ENCODE data around the gene ASGR2. TPM values are rescaled to one million over a fixed set of nuclear protein-coding genes. Genes with fewer than 3 reads are reported as not detected.

Gene ASGR2
- polyA plus RNA-seq, 1 of the 3 experiments (the other 2 are of a cell fraction): not detected

DNA sequence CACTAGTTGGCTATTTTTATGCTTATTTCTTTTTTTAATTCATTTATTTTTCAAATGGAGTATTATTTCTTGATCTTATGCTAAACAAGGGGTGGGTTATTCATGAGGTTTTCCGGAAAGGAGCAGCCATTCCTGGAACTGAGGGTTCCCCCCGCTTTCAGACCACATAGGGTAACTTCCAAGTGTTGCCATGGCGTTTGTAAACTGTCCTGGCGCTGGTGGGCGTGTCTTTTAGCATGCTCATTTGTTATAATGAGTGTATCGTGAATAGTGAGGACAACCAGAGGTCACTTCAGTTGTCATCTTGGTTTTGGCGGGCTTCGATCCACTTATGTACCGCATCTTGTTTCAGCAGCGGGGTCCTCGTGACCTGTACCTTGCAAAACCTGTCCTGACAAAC is 29.6 kb upstream of the ASGR2 start:
- no peaks in the 10 kb centered on the region for H3F3A ChIP-seq (replicated peaks; ENCODE audit: insufficient read depth)
- ChIA-PET CTCF (interaction anchor here (1.0 to 17.9 kb wide), 3 partner anchors 8 to 94 kb away, joined by 3 to 502 read pairs (median 8); partner anchors contain the start of gene SLC16A11), POLR2A (no interaction called here)
- no peaks in the 10 kb centered on the region for H3K9me2 ChIP-seq
- H3K27me3 ChIP-seq (ENCODE audit: insufficient read depth): peaks cover 82% of the 10 kb centered on the region
- no peak overlapping the region for H3K4me3 ChIP-seq (ENCODE audit: low read depth in 2 of 2, low read length in 1 of 2)
- no peak overlapping the region for H3K27ac ChIP-seq (ENCODE audit: low read depth in 2 of 2, low read length in 1 of 2)
- no peak overlapping the region for H3K4me2 ChIP-seq
- 42% methylated on average over 11 of the region's 11 CpGs for WGBS (ENCODE audit: low lambda C conversion rate)
- DNase-seq: no peak
- no peaks in the 10 kb centered on the region for H3K36me3 ChIP-seq (replicated peaks in 1 of 2; ENCODE audit: control insufficient read depth in 1 of 2, insufficient read depth in 2 of 2, low read length in 1 of 2)
- no peak for TF ChIP-seq JUND (IDR thresholded peaks at IDR 0.05)
- no peak for TF ChIP-seq RXRA (IDR thresholded peaks at IDR 0.05; ENCODE audit: borderline replicate concordance, low read depth)
- TF ChIP-seq MXI1 (IDR thresholded peaks at IDR 0.05; ENCODE audit: low read depth, low read length): no peak
- no peak for TF ChIP-seq TCF12 (IDR thresholded peaks at IDR 0.05)
- TF ChIP-seq, protein P1, sequence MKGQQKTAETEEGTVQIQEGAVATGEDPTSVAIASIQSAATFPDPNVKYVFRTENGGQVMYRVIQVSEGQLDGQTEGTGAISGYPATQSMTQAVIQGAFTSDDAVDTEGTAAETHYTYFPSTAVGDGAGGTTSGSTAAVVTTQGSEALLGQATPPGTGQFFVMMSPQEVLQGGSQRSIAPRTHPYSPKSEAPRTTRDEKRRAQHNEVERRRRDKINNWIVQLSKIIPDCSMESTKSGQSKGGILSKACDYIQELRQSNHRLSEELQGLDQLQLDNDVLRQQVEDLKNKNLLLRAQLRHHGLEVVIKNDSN (IDR thresholded peaks at IDR 0.05; ENCODE audit: borderline replicate concordance, low read depth): no peak
- no peak for TF ChIP-seq SMC3 (IDR thresholded peaks at IDR 0.05; ENCODE audit: low read depth, low read length)
- no peak for TF ChIP-seq POLR2AphosphoS5 (IDR thresholded peaks at IDR 0.05; ENCODE audit: low read depth, low read length)
- TF ChIP-seq TEAD4 (IDR thresholded peaks at IDR 0.05; ENCODE audit: borderline replicate concordance, insufficient read depth): no peak
- TF ChIP-seq, protein P2, sequence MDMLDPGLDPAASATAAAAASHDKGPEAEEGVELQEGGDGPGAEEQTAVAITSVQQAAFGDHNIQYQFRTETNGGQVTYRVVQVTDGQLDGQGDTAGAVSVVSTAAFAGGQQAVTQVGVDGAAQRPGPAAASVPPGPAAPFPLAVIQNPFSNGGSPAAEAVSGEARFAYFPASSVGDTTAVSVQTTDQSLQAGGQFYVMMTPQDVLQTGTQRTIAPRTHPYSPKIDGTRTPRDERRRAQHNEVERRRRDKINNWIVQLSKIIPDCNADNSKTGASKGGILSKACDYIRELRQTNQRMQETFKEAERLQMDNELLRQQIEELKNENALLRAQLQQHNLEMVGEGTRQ (IDR thresholded peaks at IDR 0.05; ENCODE audit: borderline replicate concordance, low read depth, low read length): no peak
- no peak for TF ChIP-seq GATA2 (CRISPR knock-in tag; IDR thresholded peaks at IDR 0.05)
- no peak for TF ChIP-seq NFIC (IDR thresholded peaks at IDR 0.05; ENCODE audit: borderline replicate concordance)
- TF ChIP-seq, protein P3, sequence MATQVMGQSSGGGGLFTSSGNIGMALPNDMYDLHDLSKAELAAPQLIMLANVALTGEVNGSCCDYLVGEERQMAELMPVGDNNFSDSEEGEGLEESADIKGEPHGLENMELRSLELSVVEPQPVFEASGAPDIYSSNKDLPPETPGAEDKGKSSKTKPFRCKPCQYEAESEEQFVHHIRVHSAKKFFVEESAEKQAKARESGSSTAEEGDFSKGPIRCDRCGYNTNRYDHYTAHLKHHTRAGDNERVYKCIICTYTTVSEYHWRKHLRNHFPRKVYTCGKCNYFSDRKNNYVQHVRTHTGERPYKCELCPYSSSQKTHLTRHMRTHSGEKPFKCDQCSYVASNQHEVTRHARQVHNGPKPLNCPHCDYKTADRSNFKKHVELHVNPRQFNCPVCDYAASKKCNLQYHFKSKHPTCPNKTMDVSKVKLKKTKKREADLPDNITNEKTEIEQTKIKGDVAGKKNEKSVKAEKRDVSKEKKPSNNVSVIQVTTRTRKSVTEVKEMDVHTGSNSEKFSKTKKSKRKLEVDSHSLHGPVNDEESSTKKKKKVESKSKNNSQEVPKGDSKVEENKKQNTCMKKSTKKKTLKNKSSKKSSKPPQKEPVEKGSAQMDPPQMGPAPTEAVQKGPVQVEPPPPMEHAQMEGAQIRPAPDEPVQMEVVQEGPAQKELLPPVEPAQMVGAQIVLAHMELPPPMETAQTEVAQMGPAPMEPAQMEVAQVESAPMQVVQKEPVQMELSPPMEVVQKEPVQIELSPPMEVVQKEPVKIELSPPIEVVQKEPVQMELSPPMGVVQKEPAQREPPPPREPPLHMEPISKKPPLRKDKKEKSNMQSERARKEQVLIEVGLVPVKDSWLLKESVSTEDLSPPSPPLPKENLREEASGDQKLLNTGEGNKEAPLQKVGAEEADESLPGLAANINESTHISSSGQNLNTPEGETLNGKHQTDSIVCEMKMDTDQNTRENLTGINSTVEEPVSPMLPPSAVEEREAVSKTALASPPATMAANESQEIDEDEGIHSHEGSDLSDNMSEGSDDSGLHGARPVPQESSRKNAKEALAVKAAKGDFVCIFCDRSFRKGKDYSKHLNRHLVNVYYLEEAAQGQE (IDR thresholded peaks at IDR 0.05; ENCODE audit: low read depth, low read length): no peak
- TF ChIP-seq CHD2 (IDR thresholded peaks at IDR 0.05; ENCODE audit: low read length, partially characterized antibody): no peak
- no peak for TF ChIP-seq FOXJ3 (CRISPR knock-in tag; IDR thresholded peaks at IDR 0.05)
- no peaks in the 10 kb centered on the region for H3K79me2 ChIP-seq (ENCODE audit: insufficient read depth)
- no peaks in the 10 kb centered on the region for H3K4me1 ChIP-seq (ENCODE audit: control insufficient read depth in 1 of 2, insufficient read depth in 2 of 2, low read depth in 1 of 2, low read length in 1 of 2)
- no peaks in the 10 kb centered on the region for H3K9me3 ChIP-seq
- no peaks in the 10 kb centered on the region for H4K20me1 ChIP-seq (ENCODE audit: insufficient read depth)
- no peak overlapping the region for H2AFZ ChIP-seq (ENCODE audit: low read depth)
- H3K9ac ChIP-seq: no peak overlapping the region

Measured in SK-N-SH (cell line).